Posterior cingulate gyrus (tissue), 11 donors: ENCODE measurements around the gene OVCH1.
A peak's percentile ranks its signal among the peaks of the same experiment; 100 is the strongest.
"Not testable (repeated sequence)": the region's sequence is repeated elsewhere in the genome, so short reads cannot be mapped to it uniquely, and the experiment has no call there.

ENCODE experiments used
- DNase-seq, 10 donors: peaks; one replicate each; pipeline versions ENCODE4 v3.0.0 to v3.0.0-alpha.2; 2020 to 2021; ENCODE audit warnings: mixed read lengths in 3 of 10
- intact Hi-C: fragments of 100-400 bp; cut with DNase I; formaldehyde crosslinking; loops from one replicate; pipeline ENCODE4 v1.15.1; 2023

OVCH1 gene

DNA sequence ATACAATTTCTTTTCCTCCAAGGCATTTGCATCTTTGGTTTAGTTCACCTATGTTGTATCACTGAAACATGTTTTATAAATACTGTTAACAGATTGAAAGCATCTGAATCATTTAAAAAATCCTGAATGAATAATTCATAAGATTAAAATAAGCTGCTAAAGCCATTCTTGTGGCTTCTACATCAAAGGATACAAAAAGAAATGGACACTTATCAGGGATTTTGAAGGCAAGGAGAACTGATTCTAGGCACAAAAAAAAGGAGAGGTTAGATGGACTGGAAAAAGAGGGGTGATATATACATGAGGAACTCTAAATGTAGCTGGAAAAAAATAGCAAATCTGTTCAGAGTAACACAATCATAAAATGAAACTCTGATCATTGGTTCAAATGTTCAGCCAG is 5.8 kb upstream of the OVCH1 start:
- intact Hi-C loops: no loop called here
- no peak for DNase-seq

DNA sequence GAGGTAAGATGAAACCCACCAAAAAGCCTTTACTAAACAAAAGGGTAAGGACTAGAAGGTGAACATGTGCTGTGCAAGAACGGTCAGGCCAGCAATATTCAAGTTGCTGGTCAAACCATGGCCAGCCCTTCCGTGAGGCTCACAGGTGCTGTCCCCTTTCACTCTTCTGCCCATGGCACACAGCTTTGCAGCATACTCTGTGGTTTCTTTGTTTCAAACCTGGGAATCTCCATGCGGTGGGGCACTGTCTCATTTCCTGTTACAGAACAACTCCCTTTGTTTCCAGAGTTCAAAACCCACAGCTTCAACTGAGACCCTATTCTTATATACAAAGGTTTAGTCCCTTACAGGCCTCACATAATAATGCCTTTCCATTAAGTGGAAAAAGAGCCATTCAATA is 1.7 kb upstream of the OVCH1 start:
- DNase-seq: no peak
- intact Hi-C loops: no loop called here

- intact Hi-C loops: no loop called here
- DNase-seq: no peak
These were observed 4.6 kb downstream of the OVCH1 start for GRCh38 chr12:29492891-29493290.

DNA sequence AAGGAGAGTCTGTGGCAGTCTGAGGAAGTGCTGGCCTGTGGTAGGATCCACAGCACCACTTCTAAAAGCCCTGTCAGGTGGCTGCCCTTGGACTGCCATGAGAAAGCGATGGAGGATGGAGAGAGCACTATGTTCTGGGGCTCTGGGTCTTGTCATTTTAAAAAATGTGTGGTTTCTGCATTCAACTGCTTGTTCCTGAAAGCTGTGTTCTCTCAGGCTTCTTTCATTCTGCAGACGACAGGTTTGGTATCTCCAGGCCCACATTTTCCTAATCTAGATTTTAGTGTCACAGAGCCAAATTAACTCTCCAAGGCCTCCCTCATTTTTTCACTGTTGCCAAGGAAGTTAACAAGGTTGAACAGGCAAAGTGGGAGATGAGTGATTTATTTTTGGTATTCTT is 10.5 kb downstream of the OVCH1 start:
- no peak for DNase-seq
- intact Hi-C loops: no loop called here

DNA sequence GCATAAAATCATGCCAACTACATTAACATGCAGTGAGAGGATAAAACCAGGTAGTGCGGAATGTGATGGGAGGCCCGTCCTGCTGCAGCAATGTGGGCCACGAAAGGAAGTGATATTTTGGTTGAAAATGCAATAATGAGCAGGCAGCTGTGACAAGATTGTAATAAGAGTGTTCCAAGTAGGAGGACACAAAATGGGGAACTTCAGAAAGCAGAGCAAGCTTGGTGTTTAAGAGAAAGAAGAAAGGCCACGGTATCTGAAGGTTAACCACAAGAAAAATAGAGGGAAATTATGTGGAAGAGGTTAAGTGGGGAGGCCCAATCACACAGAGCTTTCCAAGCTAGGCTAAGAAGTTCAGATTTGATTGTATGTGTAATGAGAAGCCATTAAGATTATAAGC is 34.3 kb downstream of the OVCH1 start:
- DNase-seq: no peak
- intact Hi-C loops: no loop called here

DNA sequence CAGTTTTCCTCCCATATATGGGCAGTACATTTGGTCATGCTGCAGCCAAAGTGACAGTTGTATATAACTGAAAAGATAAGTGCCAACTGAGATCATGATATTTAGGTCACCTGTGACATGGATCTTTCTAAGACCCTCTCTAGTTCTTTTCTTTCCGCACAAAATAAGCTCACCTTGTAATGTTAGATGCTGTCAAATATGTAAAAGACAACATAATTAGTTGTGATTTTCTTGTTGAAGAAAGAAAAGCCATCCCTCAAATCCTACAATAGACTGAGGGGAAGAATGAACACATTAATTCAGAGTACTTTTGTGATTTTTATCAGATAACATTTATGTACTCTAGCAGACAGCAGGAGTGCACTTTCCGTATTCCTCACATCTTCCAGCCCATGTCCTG is 37.4 kb downstream of the OVCH1 start:
- DNase-seq: no peak
- intact Hi-C loops: no loop called here

- intact Hi-C loops: loop anchor here (10.0 kb wide), 1 partner anchor 390 kb away; no protein-coding TSS in a partner anchor
- DNase-seq: peak in 8 of 10 donors; percentile 23 to 91 (median 58)
These were observed 42.4 kb downstream of the OVCH1 start for GRCh38 chr12:29455087-29455486.

DNA sequence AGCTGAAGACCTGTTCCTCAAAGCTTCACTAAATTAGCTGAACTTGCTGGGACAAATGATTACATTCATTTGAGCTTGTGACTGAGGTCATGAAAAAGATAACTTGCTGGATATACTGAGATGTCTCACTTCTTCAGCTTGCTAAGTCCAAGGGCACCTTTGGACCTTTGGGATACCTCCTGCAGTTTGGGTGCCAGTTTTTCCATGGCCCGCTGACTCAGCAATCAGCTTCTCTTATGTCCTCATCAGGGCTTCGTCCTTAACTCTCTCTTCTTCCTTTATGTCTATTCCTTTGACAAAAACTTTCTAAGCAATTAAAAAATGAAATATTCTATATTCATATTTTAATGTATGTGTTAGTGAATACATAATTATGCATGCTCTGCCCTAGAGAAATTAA is 45.6 kb downstream of the OVCH1 start:
- no peak for DNase-seq
- intact Hi-C loops: loop anchor here (5.0 to 10.0 kb wide), 2 partner anchors 70 to 387 kb away; partner anchors contain the start of gene ERGIC2

- intact Hi-C loops: no loop called here
- peak in 1 of 10 donors; percentile 57 for DNase-seq
These were observed 49.3 kb downstream of the OVCH1 start for GRCh38 chr12:29448157-29448556.

GRCh38 chr12:29447285-29447975 is 50.1 kb downstream of the OVCH1 start:
- DNase-seq: no peak
- intact Hi-C loops: no loop called here

GRCh38 chr12:29439506-29439905 is 58.0 kb downstream of the OVCH1 start:
- intact Hi-C loops: no loop called here
- DNase-seq: no peak

DNA sequence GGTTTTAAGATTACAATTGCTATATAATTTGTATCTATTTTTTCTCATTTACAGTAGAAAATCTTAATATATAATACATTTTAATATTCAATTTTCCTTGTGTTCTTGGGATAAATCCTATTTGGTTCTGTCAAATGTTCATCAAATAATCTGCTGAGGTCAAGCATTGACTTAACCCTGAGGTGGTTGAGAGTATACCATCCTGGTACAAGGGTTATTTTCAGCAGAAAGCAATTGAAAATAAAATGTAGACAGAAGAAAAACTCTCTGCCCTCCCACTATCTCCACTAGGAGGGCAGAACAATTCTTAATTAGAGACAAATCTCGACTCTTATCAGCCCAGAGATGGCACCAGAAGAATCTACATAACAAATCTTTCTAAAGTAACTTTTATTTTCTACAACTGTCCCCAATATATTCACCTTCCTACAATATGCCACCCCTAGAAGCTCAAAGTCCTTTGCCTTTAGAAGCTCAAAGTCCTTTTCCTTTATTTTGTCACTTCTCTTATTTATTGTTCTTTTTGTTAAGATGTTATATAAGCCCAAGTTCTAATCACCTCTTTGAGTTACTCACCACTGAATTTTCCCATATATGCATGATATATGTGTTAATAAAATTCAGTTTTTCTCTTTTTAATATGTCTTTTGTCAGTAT is 58.6 kb downstream of the OVCH1 start:
- intact Hi-C loops: no loop called here
- no peak for DNase-seq

- no peak for DNase-seq
- intact Hi-C loops: no loop called here
These were observed 59.9 kb downstream of the OVCH1 start for GRCh38 chr12:29437575-29437974.

GRCh38 chr12:29436815-29437214 is 60.7 kb downstream of the OVCH1 start:
- intact Hi-C loops, DNase-seq: not testable (repeated sequence)

- DNase-seq: no peak
- intact Hi-C loops: no loop called here
These were observed 66.0 kb downstream of the OVCH1 start for GRCh38 chr12:29431513-29431912.

- no peak for DNase-seq
- intact Hi-C loops: no loop called here
These were observed 66.8 kb downstream of the OVCH1 start for GRCh38 chr12:29430716-29431044.

GRCh38 chr12:29429999-29430715 is 67.3 kb downstream of the OVCH1 start:
- DNase-seq: peak in 2 of 10 donors; percentile 39 to 64

GRCh38 chr12:29428633-29429032 is 68.9 kb downstream of the OVCH1 start:
- DNase-seq: no peak
- intact Hi-C loops: no loop called here

More at GRCh38 chr12:29429999-29430715, 67.3 kb downstream of the OVCH1 start:
- intact Hi-C loops: no loop called here

DNA sequence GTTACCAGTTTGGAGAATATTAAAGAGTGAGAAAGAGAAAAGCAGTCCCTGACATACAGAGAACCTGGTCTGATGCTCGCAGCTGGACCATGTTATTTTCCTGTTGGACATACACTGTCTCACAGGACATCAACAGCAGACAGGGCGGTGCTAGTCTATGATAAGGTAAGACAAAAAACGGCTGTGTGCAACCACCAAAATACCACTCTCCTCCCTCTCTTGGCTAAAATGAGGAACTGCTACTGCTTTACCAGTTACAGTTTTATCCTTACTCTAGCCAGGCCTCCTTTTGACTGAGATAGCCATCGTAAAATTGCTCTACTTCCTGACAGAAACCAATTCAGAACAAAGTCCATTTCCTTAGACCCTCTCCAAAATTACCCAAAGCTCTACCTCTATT is 69.5 kb downstream of the OVCH1 start:
- intact Hi-C loops: no loop called here
- DNase-seq: no peak

- intact Hi-C loops: no loop called here
These were observed 71.0 kb downstream of the OVCH1 start for GRCh38 chr12:29426498-29426897.

GRCh38 chr12:29425722-29426121 is 71.8 kb downstream of the OVCH1 start:
- intact Hi-C loops: no loop called here
- no peak for DNase-seq

More at GRCh38 chr12:29426498-29426897, 71.0 kb downstream of the OVCH1 start:
- DNase-seq: no peak

DNA sequence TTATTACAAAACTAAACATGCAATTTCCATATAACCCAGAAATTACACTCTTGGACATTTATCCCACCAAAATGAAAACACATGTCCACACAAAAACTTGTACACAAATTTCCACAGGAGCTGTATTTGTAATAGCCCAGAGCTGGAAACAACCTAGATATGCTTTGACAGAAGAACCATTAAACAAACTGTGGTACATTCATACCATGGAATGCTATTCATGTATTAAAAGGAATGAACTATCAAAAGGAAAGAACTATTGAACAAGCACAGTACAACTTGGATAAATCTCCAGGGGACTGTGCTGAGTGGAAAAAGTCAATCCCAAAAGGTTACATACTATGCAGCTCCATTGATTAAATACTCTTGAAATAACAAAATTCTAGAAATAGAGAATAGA is 80.7 kb downstream of the OVCH1 start:
- intact Hi-C loops: no loop called here
- no peak for DNase-seq
